HG03442 (cell line): ENCODE results near the gene GPR137C.
A peak's percentile ranks its signal among the peaks of the same experiment; 100 is the strongest.

Experiments used
- ATAC-seq: cut with Tn5 transposase; IDR thresholded peaks from one replicate; pipeline ENCODE4 v1.9.1; 2021; ENCODE audit warnings: mild to moderate bottlenecking, moderate library complexity; ENCODE audit not compliant: unreplicated experiment

Gene GPR137C, protein sequence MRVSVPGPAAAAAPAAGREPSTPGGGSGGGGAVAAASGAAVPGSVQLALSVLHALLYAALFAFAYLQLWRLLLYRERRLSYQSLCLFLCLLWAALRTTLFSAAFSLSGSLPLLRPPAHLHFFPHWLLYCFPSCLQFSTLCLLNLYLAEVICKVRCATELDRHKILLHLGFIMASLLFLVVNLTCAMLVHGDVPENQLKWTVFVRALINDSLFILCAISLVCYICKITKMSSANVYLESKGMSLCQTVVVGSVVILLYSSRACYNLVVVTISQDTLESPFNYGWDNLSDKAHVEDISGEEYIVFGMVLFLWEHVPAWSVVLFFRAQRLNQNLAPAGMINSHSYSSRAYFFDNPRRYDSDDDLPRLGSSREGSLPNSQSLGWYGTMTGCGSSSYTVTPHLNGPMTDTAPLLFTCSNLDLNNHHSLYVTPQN

GRCh38 chr14:52552063-52552988, at the start of gene GPR137C, which contains the start of gene TXNDC16:
GPR137C (plus strand) TSS chr14:52552836; CDS start chr14:52553148, 312 bp downstream.
TXNDC16 (minus strand) TSS chr14:52552505; CDS start chr14:52543557, 8,948 bp downstream.
- peak; percentile 93 for ATAC-seq

GRCh38 chr14:52513249-52513648, 39.4 kb upstream of the GPR137C start:
- ATAC-seq, result no peak

- ATAC-seq, result no peak
Observed at GRCh38 chr14:52514046-52514811, 38.4 kb upstream of the GPR137C start.

DNA sequence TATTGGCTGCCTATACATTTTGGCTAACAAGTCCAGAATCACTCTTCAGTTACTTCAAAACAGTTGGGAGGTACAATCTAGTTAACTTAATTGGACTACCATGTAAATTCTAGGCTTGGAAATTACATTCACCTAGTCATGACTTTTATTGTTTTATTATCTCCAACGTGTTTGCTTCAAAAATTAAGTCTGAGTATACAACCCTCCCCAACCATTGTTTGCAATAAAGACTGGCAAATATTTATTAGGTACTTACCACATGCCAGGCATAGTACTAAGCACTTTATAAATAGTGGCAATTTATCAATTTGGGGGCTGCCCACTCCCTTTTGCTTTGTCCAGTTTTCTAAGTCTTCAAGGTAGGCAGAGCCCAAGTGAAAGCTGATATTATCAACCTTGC, 30.6 kb upstream of the GPR137C start:
- no peak for ATAC-seq

- ATAC-seq, result no peak
Observed at GRCh38 chr14:52522581-52523345, 29.9 kb upstream of the GPR137C start.

GRCh38 chr14:52527052-52527451, 25.6 kb upstream of the GPR137C start:
- ATAC-seq, result no peak

GRCh38 chr14:52531481-52531880, 21.2 kb upstream of the GPR137C start:
- ATAC-seq, result no peak

- no peak for ATAC-seq
Observed at GRCh38 chr14:52536269-52536668, 16.4 kb upstream of the GPR137C start.

DNA sequence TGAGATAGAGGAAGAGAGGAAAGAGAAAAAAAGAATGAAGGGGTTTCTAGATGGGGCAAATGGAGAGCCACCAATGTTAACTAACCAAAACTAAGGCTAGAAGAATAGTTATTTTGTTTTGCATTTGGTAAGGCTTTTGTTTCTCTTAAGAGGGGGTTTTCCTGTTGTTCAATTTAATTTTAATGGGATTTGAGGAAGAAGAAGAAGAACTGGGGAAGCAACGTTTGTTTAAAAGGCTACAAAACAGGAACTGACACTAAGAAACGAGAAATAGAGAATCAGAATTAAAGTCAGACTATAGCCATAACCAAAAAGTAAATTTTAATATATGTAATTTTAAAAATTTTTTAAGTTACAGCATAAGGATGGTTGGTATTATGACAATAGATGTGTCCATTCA, 14.0 kb upstream of the GPR137C start:
- no peak for ATAC-seq

DNA sequence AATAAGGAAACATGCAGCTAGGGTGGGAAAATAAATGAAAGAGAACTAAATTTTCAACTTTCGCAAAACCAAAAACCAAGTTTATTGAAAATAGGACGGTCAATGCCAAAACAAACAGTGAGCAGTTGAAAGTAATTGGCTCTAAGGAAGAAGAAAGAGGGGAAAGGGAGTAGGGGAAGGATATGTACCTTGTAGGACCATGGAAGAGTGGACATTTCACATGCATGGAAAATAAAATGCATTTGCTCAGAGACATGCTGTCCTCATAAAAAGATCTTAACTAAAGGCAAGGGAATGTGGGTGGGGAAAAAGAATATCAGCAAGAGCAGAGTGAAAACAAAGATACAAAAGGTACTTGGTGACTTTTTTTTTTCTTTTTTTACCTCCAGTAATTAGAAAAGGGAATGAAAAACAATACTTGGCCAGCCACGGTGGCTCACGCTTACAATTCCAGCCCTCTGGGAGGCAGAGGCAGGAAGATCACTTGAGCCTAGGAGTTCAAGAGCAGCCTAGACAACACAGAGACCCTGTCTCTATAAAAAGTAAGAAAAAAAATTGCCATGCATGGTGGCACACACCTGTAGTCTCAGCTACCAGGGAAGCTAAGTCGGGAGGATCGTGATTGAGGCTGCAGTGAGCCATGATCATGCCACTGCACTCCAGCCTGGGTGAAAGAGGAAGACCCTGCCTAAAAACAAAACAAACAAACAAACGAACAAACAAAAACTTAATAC, 6.9 kb upstream of the GPR137C start:
- ATAC-seq, result no peak

- ATAC-seq, result no peak
Observed at GRCh38 chr14:52546318-52546670, 6.3 kb upstream of the GPR137C start.

- ATAC-seq, result no peak
Observed at GRCh38 chr14:52547027-52547426, 5.6 kb upstream of the GPR137C start.

- ATAC-seq, result no peak
Observed at GRCh38 chr14:52547526-52547925, 5.1 kb upstream of the GPR137C start.

DNA sequence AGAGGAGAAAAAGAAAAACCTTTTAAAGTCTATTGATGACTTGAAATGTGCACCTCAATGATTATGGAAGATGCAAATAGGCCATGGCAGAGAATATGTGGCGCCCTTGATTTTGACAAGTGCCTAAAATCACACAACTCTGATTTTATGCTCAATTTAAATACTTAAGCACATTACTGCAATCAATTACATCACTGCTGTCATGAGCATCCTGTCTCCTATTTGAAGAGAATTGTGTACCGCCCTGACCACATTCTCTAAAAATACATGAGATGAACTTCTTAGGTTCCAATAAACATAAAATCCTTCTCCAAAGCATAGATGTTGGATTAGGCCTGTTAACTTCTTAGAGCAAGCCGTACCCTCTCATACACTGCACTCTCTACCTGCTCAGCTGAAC, 2.0 kb upstream of the GPR137C start:
- no peak for ATAC-seq

DNA sequence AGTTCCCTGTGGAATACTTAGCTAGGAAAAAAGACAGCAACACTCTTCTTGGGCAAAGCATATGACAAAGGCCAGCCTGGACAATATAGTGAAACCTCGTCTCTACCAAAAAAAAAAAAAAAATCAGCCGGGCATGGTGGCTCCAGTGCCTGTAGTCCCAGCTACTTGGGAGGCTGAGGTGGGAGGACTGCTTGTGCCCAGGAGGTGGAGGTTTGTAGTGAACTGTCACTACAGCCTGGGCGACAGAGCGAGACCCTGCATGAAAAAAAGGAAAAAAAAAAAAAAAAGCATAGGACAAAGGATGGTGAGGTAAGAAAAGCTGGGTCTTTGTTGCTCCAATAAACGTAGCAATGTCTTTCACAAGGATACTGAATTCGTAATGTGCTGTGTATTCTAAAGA, 1.4 kb upstream of the GPR137C start:
- ATAC-seq, result no peak

DNA sequence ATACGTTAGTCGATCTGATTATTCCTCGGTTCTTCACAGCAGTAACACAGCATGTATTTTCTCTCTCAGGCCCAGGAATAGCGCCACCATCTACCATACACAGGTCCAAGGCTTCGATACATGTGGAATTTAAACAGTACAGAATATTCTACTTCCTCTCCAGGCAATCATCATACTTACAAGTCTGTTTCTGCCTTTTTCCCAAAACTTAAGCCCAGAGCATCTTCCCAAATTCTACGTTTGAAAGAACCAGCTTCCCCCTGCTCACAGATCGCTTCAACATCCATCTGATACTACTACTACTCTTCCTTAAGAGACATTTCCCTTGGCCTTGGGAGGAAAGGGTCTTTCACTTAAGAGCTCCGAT, 957 bp upstream of the GPR137C start:
- ATAC-seq, result no peak

GRCh38 chr14:52553002-52553670, 500 bp downstream of the GPR137C start:
- ATAC-seq, result peak; percentile 17

GRCh38 chr14:52553671-52554575, 1.3 kb downstream of the GPR137C start:
- ATAC-seq, result no peak
